M059J (cell line): ENCODE data around the gene GIMAP5. TPM values are rescaled to one million over a fixed set of nuclear protein-coding genes. Genes with fewer than 3 reads are reported as not detected.
A peak's percentile ranks its signal among the peaks of the same experiment; 100 is the strongest.

Experiments used
- DNase-seq: peaks from one replicate; pipeline ENCODE4 v3.0.0-alpha.2; 2012; ENCODE audit warnings: low read depth
- total RNA-seq: library from RNA; depleted of rRNA; stranded (reverse); fragments of >200 nt; shearing (Covaris generic); gene quantifications from 2 replicates; pipeline ENCODE4 v1.2.3, GENCODE V29; 2014; rRNA removed

Gene GIMAP5
- total RNA-seq, result not detected in 2 replicates

DNA sequence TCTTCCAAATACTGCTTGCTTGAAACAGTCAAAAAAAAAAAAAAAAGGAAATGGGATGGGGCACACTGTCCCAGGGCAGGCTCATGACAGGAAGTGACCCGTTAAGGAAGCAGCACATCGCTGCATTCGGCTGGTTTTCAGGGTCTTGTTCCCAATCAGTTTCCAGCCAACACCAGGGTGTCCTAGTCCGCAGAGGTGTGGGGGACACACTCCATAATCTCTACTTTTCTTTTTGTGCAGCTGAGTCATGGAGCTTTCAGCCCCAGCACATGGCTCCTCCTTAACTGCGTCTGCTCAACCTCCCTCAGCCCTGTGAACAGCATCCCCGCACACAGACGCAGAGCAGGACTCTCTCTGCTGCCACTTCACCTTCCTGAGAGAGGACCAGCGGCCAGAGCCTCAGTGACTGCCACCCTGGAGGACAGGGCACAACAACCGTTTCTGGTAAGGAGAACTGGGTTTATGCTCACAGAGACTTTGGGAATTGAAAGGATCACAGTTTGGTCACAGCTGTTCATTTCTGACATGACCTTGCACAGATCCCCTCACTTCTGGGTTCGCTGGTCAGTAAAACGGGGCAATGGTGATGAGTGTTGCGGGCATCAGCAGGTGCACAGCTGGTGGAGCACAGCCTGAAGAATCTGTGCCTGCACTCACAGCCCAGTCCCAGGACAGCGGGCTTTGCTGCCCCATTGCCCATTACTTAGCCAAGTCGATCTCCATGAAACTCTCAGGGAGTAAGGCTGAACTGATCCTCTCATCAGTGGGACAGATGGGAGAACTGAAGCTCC lies at the start of gene GIMAP5:
TSS of gene GIMAP5 (plus strand) at position 154 of the 791 bp plus-strand sequence. CDS start 3,467 bp downstream, outside the sequence.
- no peak for DNase-seq

DNA sequence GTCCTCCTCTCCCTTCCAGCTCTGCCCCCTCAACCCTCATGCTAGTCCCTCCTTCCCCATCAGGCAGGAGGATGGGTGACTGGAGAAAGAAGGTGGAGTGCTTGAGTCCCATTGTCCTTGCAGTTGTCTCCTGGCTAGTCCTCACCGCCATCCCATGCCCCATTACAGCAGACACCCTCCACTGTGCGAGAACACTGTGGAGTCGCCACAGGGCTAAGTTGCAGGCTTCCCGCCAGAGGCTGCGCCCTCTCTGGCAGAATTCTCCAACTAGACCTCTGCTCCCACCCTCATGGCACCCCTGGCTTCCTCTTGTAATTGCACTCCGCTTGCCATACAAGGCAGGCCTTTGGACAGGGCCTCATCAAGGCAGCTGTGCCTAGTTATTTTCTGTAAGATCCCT lies 48.6 kb upstream of the GIMAP5 start:
- no peak for DNase-seq

DNA sequence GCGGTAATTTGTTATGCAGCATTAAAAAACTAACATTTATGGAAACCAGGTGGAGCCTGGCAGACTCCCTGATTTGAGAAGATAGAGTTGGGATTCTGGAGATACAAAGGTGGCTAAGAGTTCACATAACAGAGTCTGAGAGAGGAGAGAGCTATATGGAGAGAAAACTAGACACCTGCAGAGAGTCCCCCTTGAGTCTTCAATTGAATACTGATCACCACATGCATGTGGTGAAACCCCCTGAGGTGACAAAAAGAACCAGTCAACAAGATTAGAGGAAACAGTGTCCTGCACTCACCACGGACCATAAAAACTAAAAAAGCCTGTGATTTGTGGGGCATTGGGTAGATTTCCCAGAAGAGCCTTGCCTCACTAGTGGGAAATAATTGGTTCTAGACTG lies 41.6 kb upstream of the GIMAP5 start:
- DNase-seq, result no peak

DNA sequence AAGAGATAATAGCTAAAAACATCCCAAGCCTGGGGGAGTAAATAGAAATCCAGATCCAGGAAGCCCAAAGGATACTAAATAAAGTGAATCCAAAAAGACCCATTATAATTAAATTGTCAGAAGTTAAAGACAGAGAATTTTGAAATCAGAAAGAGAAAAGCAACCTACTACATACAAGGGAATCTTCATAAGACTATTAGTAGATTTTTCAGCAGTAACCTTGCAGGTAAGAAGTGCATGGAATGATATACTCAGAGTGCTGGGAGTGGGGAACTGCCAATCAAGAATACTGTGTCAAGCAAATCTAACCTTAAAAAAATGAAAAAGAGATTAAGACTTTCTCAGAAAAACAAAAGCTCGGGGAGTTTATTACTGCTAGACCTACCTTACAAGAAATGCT lies 34.0 kb upstream of the GIMAP5 start:
- DNase-seq, result no peak

GRCh38 chr7:150715293-150715692 lies 21.9 kb upstream of the GIMAP5 start:
- no peak for DNase-seq

- no peak for DNase-seq
Observed at GRCh38 chr7:150715738-150716137, 21.5 kb upstream of the GIMAP5 start.

DNA sequence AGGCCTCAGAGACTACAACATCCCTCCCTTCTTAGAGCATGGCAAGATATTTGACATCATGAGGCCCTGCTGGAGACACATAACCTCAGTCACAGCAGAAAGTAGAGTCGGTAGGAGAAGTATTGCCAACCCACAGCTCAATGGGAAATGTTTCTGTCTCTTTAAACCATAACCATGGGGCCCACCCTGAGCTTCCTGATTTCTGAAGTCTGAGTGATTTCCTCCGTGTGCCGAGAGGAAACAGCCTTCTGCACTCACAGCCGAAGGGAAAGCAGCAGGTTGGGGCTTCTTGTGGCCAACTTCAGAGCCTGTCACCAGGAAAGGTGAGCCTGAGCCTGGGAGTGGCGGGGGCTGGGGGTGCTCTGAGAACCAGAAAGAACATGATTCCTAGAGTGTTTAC lies 20.9 kb upstream of the GIMAP5 start, which contains the start of gene GIMAP1:
TSS of gene GIMAP1 (plus strand) at position 246 of the 400 bp plus-strand sequence. CDS start 2,435 bp downstream, outside the sequence.
- DNase-seq, result no peak

DNA sequence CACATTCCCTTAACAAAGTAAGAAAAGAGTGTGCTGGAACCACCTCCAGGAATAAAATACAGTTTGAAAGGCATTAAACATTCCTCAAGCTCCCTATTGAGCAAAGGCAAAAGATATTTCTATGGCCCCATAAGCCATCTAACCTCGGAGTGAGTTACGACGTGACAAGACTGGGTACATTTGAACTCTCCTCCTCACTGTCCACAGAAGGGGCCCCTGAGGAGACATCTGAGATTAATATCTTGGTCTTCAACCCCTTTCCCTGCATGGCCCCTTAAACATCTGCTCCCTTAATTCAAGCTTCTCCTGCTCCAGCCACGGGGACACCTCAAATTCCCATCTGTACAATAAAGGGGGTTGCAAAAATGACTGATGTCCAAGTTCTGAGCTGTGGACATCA lies 20.3 kb upstream of the GIMAP5 start:
- no peak for DNase-seq

GRCh38 chr7:150717814-150718420 lies 19.3 kb upstream of the GIMAP5 start:
- DNase-seq, result no peak

DNA sequence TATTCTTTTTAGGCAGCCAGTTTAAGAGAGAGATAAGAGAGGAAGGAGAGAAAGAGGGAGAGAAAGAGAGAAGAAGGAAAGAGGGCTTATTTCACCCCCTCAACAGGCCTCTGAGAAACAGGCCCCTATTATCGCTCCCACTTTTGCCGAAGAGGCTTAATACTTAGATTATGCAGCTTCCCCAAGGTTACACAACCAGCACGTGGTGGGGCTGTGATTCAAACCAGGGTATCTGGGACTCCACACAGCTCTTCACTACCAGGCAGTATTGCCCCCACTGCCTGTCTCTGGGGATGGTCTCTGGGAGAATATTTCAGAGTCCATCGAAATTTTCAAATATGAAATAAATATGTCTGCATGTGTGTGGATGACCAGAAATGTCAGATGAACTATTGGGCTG lies 17.8 kb upstream of the GIMAP5 start:
- DNase-seq, result no peak

- no peak for DNase-seq
Observed at GRCh38 chr7:150719960-150720891, 17.0 kb upstream of the GIMAP5 start.

- no peak for DNase-seq
Observed at GRCh38 chr7:150721970-150722373, 15.2 kb upstream of the GIMAP5 start.

DNA sequence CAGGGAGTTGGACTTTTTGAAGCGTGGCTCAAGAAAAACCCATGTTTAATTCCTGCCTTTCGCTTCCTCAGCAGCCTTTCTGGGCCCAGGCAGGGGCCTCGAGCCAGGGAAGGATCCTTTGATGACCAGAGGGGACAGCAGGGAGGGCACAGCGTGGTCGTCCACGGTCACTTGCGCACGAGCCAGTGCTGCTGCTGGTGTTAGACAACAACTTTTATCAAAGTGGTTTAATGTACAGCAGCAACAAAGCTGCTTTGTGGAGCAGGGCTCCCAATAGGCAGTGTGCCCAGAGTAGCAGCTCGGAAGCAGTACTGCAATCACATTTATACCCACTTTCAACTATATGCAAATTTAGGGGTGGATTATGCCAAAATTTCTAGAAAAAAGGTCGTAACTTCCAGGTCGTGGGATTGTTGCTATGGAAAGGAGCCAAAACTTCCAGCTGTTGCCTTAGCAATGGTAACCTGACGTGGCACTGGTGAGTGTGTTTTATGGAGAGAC lies 14.7 kb upstream of the GIMAP5 start:
- peak; percentile 1 for DNase-seq

DNA sequence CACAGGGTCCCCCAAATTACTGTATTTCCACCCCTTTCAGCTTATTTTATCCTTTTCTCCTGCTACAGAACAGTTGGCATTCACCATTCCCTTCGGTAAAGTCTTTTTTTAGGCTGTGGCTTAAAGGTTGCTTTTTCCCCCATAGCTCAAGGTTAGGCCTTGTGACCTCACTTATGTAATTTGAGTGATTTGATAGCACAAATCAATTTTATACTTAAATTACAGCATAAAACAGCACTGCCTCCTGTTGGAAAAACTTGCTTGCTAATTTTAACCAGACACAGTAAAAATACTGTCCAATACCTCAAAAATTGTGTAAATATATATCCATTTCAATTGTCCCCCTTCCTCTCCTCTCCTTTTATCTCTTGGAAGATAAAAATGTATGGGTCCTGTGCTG lies 13.8 kb upstream of the GIMAP5 start:
- no peak for DNase-seq

DNA sequence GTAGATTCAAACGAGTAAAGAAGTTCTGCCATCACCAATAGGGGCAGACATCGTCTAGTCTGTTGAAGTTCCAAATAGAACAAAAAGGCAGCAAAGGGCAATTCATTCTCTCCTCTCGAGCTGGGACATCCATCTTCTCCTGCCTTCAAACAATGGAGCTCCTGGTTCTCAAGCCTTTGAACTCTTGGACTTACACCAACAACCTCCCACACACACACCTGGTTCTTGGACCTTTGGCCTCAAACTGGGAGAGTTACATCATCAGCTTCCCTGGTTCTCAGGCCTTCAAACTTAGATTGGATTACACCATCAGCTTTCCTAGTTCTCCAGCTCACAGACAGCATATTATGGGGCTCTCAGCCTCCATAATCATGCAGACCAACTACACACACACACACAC lies 9.8 kb upstream of the GIMAP5 start:
- no peak for DNase-seq

GRCh38 chr7:150728011-150728410 lies 9.2 kb upstream of the GIMAP5 start:
- no peak for DNase-seq

- no peak for DNase-seq
Observed at GRCh38 chr7:150728609-150729008, 8.6 kb upstream of the GIMAP5 start.

DNA sequence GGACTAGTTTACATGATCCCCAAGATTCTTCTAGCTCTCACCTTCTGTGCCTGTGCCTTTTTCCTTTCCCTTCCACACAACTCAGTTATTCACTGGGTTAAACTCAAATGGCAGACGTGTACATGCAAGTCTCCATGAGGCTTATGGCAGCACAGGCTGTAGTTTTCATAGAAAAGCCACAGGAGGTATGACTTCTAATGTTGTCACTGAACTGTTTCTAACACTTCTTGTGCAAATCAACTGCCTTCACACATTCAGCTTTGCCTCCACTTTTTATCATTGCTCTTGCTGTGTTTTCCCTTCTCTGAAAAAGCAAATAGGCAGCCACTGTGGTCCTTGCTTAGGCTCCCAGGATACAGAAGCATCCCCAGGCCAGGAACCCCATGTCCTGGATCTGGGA lies 5.3 kb upstream of the GIMAP5 start:
- no peak for DNase-seq

GRCh38 chr7:150732786-150733481 lies 4.3 kb upstream of the GIMAP5 start:
- DNase-seq, result no peak

DNA sequence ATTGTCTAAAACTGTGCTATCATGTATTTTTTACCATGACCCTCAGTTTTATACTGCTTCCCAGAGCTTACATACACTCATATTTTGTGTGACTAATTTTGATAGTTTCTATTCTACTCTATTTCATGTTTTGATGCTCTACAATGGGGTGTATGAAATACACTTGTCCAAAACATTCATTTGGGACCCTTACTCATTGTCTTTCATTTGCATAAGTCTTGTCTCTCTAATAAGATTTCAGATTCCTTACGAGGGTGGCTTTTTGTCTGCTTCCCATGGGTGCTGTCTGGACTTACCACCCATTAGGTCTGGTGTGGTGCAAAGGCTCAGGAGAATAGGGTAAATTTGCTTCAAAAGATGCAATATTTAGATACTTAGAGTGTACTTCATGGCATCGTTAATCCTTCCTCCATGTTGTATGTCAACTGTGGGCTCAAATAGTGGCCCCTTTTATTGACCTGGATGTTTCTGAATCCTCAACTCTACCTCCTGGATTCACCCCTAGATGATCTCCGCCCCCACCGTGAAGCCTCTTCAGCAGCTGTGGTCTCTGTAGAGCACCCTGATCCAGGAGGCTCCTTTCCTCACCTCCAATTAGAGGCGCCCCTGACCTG lies 3.6 kb upstream of the GIMAP5 start:
- no peak for DNase-seq

- no peak for DNase-seq
Observed at GRCh38 chr7:150734254-150734653, 3.0 kb upstream of the GIMAP5 start.
